DOHH2 (cell line): ENCODE measurements around the gene CYP4F2.
A peak's percentile ranks its signal among the peaks of the same experiment; 100 is the strongest.

Experiments used
- H3F3A ChIP-seq: fragments of 200-600 bp; sonication (generic), shearing (Covaris generic); 2 replicates; pipeline ENCODE4 v1.6.0; 2016; ENCODE audit warnings: antibody characterized with exemption, mild to moderate bottlenecking; ENCODE audit not compliant: control insufficient read depth, insufficient read depth
- H3K27ac ChIP-seq: fragments of 200-600 bp; sonication (generic); 2 replicates; pipeline ENCODE4 v1.5.1; 2014; ENCODE audit warnings: low read depth, mild to moderate bottlenecking, low read length, moderate library complexity
- H3K27me3 ChIP-seq: fragments of 200-600 bp; sonication (generic); 2 replicates; pipeline ENCODE4 v1.6.1; 2014; ENCODE audit warnings: mild to moderate bottlenecking, low read length, mixed read lengths; ENCODE audit not compliant: control insufficient read depth
- H3K36me3 ChIP-seq: fragments of 200-600 bp; sonication (generic); 2 replicates; pipeline ENCODE4 v1.6.1; 2014; ENCODE audit warnings: mild to moderate bottlenecking, low read length, moderate library complexity, mixed read lengths; ENCODE audit not compliant: control insufficient read depth
- H3K4me1 ChIP-seq: fragments of 200-600 bp; sonication (generic); 2 replicates; pipeline ENCODE4 v1.6.1; 2014; ENCODE audit warnings: mild to moderate bottlenecking, low read length, mixed read lengths; ENCODE audit not compliant: control insufficient read depth
- H3K4me2 ChIP-seq: fragments of 200-600 bp; sonication (generic); 2 replicates; pipeline ENCODE4 v1.6.0; 2014; ENCODE audit warnings: mild to moderate bottlenecking, low read length, moderate library complexity
- H3K4me3 ChIP-seq: fragments of 200-600 bp; sonication (generic); 2 replicates; pipeline ENCODE4 v1.5.1; 2014; ENCODE audit warnings: mild to moderate bottlenecking, low read length, mixed read lengths
- H3K79me2 ChIP-seq: fragments of 200-600 bp; sonication (generic); 2 replicates; pipeline ENCODE4 v1.6.1; 2014; ENCODE audit warnings: mild to moderate bottlenecking, low read length, mixed read lengths; ENCODE audit not compliant: control insufficient read depth
- H3K9me2 ChIP-seq: fragments of 200-600 bp; sonication (generic); replicated peaks from 2 replicates; pipeline ENCODE4 v1.6.1; 2014; ENCODE audit warnings: mild to moderate bottlenecking, low read length, mixed read lengths; ENCODE audit not compliant: control insufficient read depth
- H3K9me3 ChIP-seq: fragments of 200-600 bp; sonication (generic); 2 replicates; pipeline ENCODE4 v1.6.1; 2014; ENCODE audit warnings: antibody characterized with exemption, low read length, mixed read lengths; ENCODE audit not compliant: control insufficient read depth, insufficient read depth
- H4K20me1 ChIP-seq: fragments of 200-600 bp; sonication (generic); 2 replicates; pipeline ENCODE4 v1.6.0; 2014; ENCODE audit warnings: low read depth, mild to moderate bottlenecking, antibody characterized with exemption, low read length, moderate library complexity; ENCODE audit not compliant: control insufficient read depth, insufficient read depth
- CTCF ChIP-seq: fragments of 200-600 bp; sonication (generic); IDR thresholded peaks from one replicate; pipeline ENCODE4 v1.5.1; 2014; ENCODE audit warnings: antibody characterized with exemption, mild to moderate bottlenecking, low read depth, low read length; ENCODE audit not compliant: poor library complexity, severe bottlenecking
- EZH2phosphoT487 ChIP-seq: fragments of 200-600 bp; sonication (generic); IDR thresholded peaks from 2 replicates; pipeline ENCODE4 v1.6.1; 2017; ENCODE audit warnings: borderline replicate concordance, mild to moderate bottlenecking, antibody characterized with exemption, low read length, moderate library complexity, mixed read lengths

The CYP4F2 gene

GRCh38 chr19:15871570-15871969 is 26.3 kb downstream of the CYP4F2 start:
- no peaks in the 10 kb centered on the region for H3K79me2 ChIP-seq
- no peaks in the 10 kb centered on the region for H3K9me2 ChIP-seq
- no peaks in the 10 kb centered on the region for H4K20me1 ChIP-seq
- peak overlapping the region; percentile 50 for H3K4me2 ChIP-seq
- no peak overlapping the region for H3K4me3 ChIP-seq
- H3K4me1 ChIP-seq: peaks cover 26% of the 10 kb centered on the region
- no peaks in the 10 kb centered on the region for H3K9me3 ChIP-seq
- no peaks in the 10 kb centered on the region for H3F3A ChIP-seq
- no peaks in the 10 kb centered on the region for H3K27me3 ChIP-seq
- no peak overlapping the region for H3K27ac ChIP-seq
- H3K36me3 ChIP-seq: no peaks in the 10 kb centered on the region
- no peak for TF ChIP-seq EZH2phosphoT487
- TF ChIP-seq CTCF: no peak

- Histone ChIP-seq H3K27ac (no peak overlapping the region), H3K27me3 (no peaks in the 10 kb centered on the region), H3K79me2 (no peaks in the 10 kb centered on the region), H3K4me3 (no peak overlapping the region), H3K4me2 (no peak overlapping the region), H3K9me3 (no peaks in the 10 kb centered on the region), H4K20me1 (no peaks in the 10 kb centered on the region), H3F3A (no peaks in the 10 kb centered on the region), H3K36me3 (no peaks in the 10 kb centered on the region), H3K9me2 (no peaks in the 10 kb centered on the region), H3K4me1 (peaks cover 18% of the 10 kb centered on the region)
- no peak for TF ChIP-seq EZH2phosphoT487
- no peak for TF ChIP-seq CTCF
These were observed 28.0 kb downstream of the CYP4F2 start for GRCh38 chr19:15869873-15870272.

GRCh38 chr19:15869109-15869555 is 28.7 kb downstream of the CYP4F2 start:
- no peaks in the 10 kb centered on the region for H3K27me3 ChIP-seq
- H3K4me3 ChIP-seq: no peak overlapping the region
- H3K9me2 ChIP-seq: no peaks in the 10 kb centered on the region
- H3K27ac ChIP-seq: no peak overlapping the region
- no peaks in the 10 kb centered on the region for H3K36me3 ChIP-seq
- no peaks in the 10 kb centered on the region for H3K9me3 ChIP-seq
- H3F3A ChIP-seq: no peaks in the 10 kb centered on the region
- peaks cover 14% of the 10 kb centered on the region for H3K4me1 ChIP-seq
- no peaks in the 10 kb centered on the region for H4K20me1 ChIP-seq
- no peak overlapping the region for H3K4me2 ChIP-seq
- H3K79me2 ChIP-seq: no peaks in the 10 kb centered on the region
- TF ChIP-seq CTCF (peak; percentile 37), EZH2phosphoT487 (no peak)
